Activated CD8-positive, alpha-beta memory T cell treated with anti-CD3 and anti-CD28 coated beads, Interleukin-2, amount 50 U/mL, for 48 hours (primary cell): ENCODE data around the gene DTWD2.
"Not testable (repeated sequence)": the region's sequence is repeated elsewhere in the genome, so short reads cannot be mapped to it uniquely, and the experiment has no call there.

Source experiments
- DNase-seq: peaks from one replicate; pipeline ENCODE4 v3.0.0-alpha.2; 2020

DTWD2 gene

DNA sequence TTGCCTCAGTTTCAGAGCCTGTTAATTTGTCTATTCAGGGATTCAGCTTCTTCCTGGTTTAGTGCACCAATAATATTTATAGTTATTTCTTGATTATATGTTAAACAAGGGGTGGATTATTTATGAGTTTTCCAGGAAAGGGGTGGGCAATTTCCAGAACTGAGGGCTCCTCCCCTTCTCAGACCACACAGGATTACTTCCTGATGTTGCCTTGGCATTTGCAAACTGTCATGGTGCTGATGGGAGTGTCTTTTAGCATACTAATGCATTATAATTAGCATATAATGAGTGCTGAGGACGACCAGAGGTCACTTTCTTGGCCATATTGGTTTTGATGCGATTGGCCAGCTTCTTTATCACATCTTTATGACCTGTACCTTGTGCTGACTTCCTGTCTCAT is 6.2 kb upstream of the DTWD2 start:
- no peak for DNase-seq

DNA sequence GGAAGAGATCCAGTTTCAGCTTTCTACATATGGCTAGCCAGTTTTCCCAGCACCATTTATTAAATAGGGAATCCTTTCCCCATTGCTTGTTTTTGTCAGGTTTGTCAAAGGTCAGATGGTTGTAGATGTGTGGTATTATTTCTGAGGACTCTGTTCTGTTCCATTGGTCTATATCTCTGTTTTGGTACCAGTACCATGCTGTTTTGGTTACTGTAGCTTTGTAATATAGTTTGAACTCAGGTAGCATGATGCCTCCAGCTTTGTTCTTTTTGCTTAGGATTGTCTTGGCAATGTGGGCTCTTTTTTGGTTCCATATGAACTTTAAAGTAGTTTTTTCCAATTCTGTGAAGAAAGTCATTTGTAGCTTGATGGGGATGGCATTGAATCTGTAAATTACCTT is 4.8 kb upstream of the DTWD2 start:
- not testable (repeated sequence) for DNase-seq

DNA sequence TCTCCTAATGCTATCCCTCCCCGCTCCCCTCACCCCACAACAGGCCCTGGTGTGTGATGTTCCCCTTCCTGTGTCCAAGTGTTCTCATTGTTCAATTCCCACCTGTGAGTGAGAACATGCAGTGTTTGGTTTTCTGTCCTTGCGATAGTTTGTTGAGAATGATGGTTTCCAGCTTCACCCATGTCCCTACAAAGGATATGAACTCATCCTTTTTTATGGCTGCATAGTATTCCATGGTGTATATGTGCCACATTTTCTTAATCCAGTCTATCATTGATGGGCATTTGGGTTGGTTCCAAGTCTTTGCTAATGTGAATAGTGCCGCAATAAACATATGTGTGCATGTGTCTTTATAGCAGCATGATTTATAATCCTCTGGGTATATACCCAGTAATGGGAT is 3.7 kb upstream of the DTWD2 start:
- not testable (repeated sequence) for DNase-seq

DNA sequence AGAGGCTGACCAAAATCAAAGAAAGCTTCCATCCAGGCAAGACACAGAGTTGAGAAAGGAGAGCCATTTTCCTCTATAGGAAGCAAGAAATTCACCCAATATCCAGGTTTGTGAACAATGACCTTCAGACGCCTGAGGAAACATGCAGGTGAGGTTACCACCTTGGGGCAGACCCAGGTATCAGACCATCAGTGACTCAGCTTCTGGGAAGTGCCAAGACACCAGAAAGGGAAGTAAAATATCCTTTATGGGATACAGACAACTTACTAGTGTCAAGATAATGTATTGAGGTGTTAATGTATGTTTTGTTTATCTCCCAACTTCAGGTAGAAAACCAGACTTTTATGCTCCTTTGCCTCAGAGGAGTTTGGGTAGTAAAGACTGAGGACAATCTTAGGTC is 2.2 kb upstream of the DTWD2 start:
- no peak for DNase-seq

DNA sequence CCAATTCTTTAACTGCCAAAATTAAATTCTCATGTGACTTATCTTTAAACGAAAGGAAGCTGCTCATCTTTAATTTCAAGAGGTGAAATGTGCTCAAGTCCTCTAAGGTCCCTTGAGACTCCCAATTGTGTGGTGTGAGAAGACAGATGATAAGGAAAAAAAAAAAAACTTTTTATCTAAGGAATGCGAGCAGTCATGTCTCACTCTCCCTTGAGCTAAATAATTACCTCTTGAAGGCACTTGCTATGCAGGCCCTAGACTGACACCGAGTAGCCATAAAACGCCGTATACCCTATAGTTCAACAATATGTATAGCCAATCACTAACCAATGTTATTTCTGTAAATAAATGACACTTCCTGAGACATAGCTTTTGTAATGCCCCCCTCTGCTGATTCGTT is 1.5 kb upstream of the DTWD2 start:
- DNase-seq = no peak

DNA sequence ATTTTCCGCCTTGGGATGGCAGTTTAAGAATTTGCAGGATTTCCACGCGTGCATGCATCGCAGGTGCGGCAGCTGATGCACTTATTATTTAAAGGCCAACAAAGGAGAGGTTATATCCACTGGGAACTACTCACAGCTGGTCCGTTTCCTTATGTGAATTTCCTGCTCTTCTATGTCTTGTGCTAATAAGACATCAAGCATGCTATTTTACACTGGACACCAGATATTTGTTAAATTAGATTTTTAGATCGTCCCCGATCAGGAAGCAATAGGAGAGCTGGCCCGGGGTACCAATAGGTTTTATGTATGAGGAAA is 476 bp upstream of the DTWD2 start:
- DNase-seq = no peak

DNA sequence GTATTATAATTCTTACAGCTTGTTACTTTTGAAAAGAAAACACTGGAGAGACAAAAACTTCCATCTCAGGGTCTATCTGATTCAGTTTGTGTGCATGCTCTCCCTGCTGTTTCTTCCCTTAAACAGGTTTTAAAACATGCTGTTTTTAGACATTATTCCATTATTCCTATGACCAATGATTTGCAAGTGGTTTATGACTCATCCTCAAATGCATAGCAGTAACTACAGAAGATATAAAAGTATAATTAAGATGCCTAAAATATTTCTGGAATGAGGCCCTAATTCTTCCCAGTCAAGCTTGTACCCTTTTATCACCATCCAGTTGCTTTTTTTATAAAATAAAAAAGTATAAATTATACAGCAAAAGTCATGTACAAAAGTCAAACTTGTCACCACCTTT is 3.7 kb downstream of the DTWD2 start:
- no peak for DNase-seq

DNA sequence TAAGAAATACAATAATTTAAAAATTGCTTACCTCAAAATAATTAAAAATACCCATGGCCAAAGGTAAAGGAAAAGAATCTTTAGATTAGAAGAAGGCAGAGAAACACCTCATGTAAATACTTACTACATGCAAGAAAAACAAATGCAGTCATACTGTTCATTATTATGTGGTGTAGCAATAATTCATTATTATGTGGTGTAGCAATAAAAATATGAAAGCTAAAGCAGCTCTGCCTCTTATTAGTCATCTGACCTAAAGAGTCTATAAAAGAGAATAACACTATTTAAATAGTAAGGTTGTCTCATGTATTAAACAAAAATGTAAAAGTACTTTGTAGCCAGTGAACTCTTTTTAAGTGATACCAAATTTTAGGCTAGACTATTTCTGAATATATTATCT is 6.6 kb downstream of the DTWD2 start:
- no peak for DNase-seq

DNA sequence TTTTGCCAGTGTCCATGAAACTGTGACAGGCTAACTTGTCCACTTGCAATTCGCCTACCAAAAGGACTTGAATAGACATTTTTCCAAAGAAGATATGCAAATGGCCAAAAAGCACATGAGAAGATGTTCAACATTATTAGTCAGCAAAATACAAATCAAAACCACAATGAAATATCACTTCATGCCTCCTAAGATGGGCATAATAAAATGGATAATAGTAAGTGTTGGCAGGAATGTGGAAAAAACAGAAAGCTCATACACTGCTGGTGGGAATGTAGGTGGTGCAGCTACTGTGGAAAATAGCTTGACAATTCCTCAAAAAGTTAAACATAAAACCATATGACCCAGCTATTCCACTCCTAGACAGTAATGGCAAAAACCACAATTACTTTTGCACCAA is 7.9 kb downstream of the DTWD2 start:
- no peak for DNase-seq

DNA sequence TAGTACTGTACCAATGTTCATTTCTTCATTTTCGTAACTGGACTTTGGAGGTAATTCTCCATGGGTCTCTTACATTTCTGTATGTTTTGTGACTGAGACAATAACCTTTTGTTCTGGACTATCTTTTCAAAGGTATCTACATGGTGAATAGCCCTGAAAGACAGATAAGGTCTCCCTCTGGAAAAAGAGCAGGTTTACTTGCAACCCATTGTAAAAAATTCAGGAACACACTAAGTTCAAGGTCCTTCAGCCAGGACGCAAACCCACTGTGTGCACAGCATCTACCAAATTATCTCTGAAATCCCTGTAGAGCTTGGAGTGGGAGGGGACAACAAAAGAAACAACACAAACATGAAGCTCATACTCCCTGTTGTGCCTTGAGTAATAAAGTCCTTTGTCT is 8.3 kb downstream of the DTWD2 start:
- DNase-seq = no peak

DNA sequence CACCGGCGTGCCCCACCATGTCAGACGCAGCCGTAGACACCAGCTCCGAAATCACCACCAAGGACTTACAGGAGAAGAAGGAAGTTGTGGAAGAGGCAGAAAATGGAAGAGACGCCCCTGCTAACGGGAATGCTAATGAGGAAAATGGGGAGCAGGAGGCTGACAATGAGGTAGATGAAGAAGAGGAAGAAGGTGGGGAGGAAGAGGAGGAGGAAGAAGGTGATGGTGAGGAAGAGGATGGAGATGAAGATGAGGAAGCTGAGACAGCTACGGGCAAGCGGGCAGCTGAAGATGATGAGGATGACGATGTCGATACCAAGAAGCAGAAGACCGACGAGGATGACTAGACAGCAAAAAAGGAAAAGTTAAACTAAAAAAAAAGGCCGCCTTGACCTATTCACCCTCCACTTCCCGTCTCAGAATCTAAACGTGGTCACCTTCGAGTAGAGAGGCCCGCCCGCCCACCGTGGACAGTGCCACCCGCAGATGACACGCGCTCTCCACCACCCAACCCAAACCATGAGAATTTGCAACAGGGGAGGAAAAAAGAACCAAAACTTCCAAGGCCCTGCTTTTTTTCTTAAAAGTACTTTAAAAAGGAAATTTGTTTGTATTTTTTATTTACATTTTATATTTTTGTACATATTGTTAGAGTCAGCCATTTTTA is 14.4 kb downstream of the DTWD2 start:
- not testable (repeated sequence) for DNase-seq

DNA sequence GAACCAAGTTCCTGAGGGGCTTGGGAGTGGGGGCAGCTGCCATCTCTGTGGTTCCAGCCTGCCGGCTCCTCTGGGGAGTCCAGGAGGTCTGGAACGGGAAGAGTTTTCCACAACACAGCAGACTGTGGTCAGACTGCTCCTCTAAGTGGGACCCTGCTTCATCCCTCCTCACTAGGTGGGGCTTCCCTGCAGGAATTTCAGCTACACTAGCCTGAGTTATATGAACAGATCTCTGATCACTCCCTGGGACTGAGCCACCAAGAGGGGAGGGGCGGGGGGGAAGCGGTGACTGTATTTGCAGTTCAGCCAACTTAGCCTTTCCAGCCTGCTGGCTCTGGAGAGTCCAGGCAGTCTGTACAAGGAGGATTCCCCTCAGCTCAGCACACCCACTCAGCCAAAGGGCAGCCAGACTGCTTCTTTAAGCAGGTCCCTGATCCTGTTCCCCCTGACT is 19.4 kb downstream of the DTWD2 start:
- no peak for DNase-seq

DNA sequence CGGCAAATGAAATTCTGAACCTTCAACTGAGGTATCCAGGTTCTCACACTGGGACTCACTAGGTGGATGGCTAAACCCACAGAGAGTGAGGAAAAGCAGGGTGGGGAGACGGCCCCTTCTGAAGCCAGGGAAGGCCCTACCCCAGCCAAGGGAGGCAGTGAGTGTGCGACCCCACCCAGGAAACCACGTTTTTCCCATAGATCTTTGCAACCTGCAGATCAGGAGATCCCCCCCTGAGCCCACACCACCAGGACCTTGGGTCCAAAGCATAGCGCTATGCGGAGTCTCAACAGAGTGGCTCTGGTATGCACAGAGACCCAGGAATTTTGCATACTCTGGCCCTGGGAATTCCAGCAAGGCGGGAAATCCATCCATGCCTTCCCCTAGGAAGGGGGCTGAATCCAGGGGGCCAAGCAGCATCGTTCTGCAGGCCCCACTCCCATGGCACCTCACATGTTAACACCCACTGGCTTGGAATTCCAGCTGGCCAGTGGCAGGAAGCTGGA is 19.9 kb downstream of the DTWD2 start:
- DNase-seq = no peak

DNA sequence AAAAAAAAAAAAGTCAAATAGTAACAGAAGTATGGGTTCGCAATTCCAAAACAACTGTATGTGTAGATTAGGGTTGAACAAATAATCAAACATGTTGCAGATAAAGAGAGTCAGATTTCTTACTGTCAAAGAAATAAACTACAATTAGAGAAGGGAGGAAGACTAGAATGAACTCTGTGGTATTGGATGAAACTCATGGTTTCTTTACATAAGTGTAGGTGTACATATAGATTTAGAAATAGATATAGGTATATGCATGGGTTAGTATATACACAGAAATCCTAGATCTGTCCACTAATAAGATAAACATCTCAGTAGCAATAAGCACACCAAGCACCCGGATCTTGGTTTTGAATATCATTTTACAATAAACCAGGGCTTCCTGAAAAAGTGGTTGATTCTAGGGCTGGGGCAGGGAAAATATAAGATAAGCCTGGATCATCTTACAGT is 21.3 kb downstream of the DTWD2 start:
- no peak for DNase-seq

DNA sequence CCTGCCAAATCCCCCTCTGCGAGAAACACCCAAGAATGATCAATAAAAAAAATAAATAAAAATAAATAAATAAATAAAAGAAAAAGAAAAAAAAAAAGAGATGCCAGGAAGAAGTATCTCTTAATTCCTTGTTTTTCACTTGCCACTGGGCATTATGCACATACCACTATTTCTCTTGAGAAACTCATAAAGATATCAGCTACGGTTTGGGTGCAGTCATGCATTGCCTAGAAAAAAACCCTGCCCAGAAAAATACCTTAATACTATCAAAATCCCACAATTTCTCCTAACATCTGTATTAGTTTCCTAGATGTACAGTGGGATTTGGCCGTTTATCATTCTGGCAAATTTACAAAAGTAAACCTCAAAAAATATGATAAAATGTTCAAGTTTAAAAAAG is 22.5 kb downstream of the DTWD2 start:
- DNase-seq = no peak

DNA sequence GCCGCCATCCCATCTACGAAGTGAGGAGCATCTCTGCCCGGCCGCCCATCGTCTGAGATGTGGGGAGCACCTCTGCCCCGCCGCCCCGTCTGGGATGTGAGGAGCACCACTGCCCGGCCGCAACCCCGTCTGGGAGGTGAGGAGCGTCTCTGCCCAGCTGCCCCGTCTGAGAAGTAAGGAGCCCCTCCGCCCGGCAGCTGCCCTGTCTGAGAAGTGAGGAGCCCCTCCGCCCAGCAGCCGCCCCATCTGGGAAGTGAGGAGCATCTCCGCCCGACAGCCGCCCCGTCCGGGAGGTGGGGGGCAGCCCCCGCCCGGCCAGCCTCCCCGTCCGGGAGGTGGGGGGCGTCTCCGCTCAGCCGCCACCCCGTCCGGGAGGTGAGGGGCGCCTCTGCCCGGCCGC is 23.4 kb downstream of the DTWD2 start:
- DNase-seq = not testable (repeated sequence)

DNA sequence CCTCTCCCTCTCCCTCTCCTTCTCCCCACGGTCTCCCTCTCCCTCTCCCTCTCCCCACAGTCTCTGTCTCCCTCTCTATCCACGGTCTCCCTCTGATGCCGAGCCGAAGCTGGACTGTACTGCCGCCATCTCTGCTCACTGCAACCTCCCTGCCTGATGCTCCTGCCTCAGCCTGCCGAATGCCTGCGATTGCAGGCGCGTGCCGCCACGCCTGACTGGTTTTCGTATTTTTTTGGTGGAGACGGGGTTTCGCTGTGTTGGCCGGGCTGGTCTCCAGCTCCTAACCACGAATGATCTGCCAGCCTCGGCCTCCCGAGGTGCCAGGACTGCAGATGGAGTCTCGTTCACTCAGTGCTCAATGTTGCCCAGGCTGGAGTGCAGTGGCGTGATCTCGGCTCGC is 24.0 kb downstream of the DTWD2 start:
- DNase-seq = not testable (repeated sequence)

DNA sequence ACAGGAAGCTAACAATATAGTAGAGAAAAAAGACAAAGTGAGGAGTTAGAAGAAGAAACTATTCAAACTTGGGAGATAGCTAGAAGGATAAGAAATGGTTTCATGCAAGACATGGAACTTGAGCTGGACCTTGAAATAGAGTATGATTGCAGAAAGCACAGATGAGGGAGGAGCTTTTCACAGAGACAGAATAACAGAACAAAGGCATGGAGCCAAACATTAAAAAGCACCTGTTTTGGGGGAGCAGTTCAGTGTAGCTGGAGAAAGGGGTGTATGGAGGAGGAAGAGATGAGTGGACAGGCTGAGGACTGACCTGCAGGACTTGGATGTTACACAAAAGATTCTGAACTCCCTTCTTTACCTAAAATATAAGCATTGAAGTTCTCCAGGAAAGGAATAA is 25.2 kb downstream of the DTWD2 start:
- DNase-seq = no peak

DNA sequence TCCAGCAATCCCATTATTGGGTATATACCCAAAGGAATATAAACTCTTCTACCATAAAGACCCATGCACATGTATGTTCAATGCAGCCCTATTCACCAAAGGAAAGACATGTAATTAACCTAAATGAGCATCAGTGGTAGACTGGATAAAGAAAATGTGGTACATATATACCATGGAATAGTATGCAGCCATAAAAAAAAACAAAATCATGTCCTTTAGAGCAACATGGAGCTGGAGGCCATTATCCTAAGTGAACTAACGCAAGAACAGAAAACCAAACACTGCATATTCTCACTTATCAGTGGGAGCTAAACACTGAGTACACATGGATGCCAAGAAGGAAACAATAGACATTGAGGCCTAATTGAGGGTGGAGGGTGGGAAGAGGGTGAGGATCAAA is 27.8 kb downstream of the DTWD2 start:
- DNase-seq = no peak

DNA sequence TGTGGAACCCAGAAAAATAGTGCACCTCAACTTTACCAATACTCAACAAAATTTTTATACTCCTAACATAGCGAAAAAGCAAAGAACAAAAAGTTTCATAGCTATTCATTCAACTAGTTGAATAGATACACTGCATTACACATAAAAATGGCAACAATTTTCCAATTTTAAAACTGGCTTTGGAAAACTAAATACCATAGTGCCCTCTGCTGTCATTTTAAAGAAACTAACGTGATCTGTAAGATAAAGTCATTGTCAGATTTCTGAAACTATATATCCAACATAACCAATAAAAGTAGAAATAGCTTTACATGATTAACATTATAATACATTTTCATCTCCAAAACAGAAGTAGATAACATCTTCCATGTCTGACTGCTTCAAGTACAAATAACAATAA is 31.6 kb downstream of the DTWD2 start:
- DNase-seq = no peak

DNA sequence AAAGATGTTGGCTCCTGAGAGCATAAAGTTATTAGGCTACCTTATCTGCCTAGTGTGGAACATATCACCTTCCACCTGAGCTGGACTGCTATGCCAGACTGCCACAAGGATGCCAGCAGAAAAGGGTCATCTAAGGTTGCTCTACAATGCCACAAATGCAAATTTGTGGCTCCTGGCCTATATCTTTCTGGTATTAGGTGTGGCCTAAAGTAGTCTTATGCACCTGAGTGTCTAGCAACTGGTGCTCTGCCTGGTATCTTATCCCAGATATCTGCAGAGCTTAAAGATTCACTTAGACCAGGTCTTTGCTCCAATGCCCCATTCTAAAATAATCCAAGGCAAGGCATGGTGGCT is 34.7 kb downstream of the DTWD2 start:
- DNase-seq = no peak

DNA sequence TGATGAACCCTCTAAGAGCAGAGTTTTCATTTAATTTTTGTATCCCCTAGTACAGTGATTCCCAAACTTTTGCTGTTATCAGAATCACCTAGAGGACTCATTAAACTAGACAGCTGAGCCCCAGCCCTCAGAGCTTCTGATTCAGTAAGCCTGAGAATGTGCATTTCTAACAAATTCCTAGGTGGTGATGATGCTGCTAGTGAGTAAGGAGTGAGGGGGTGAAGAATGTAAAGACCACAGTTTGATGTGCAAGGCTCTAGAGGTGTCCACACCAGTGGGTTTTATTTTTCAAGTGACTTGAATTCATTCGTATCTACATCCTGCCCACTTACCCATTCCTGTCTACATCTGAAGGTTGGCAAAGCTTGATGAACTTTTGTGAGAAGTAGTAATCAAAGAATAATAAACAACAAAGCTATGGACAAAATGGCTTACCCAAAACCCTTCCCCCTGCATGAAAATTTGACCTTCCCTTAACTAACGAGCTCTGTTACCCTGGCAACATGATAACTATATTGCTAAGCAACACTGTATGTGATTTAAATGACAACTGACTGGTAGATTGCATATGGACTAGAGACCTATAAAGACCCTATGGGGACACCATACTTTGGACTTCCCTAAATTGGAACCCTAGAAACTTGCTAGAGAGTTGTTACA is 35.2 kb downstream of the DTWD2 start:
- DNase-seq = no peak

DNA sequence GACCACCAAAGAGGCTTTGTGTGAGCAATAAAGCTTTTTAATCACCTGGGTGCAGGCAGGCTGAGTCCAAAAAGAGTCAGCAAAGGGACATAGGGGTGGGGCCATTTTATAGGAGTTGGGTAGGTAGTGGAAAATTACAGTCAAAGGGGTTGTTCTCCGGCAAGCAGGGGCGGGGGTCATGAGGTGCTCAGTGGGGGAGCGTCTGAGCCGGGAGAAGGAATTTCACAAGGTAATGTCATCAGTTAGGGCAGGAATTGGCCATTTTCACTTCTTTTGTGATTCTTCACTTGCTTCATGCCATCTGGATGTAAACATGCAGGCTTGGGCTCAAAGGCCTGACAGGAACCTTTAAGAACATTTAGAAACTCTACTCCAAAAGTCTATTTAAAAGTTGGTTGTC is 36.0 kb downstream of the DTWD2 start:
- not testable (repeated sequence) for DNase-seq

DNA sequence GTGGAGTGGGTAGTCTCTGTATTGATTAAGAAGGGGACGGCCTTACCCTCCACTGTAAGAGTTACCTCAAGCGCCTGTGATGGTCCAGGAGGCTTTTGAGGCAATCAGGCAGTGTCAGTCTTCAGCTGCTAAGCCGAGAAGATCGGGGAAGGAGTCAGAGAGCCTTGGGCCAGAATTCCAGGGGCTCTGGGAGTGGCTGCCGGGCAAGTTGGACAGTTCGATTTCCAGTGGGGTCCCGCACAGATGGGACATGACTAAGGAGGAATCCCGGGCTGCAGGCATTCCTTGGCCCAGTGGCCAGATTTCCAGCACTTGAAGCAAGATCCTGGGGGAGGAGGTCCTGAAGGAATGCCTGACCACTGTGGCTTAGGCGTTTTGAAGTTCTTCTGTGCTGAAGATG is 38.0 kb downstream of the DTWD2 start:
- not testable (repeated sequence) for DNase-seq
